HG03159 (cell line): ENCODE measurements around the gene SMYD5.
A peak's percentile ranks its signal among the peaks of the same experiment; 100 is the strongest.
"Not testable (repeated sequence)": the region's sequence is repeated elsewhere in the genome, so short reads cannot be mapped to it uniquely, and the experiment has no call there.

Source experiments
- ATAC-seq: cut with Tn5 transposase; IDR thresholded peaks from one replicate; pipeline ENCODE4 v1.9.1; 2021; ENCODE audit warnings: mild to moderate bottlenecking, moderate library complexity; ENCODE audit not compliant: unreplicated experiment

SMYD5 gene

DNA sequence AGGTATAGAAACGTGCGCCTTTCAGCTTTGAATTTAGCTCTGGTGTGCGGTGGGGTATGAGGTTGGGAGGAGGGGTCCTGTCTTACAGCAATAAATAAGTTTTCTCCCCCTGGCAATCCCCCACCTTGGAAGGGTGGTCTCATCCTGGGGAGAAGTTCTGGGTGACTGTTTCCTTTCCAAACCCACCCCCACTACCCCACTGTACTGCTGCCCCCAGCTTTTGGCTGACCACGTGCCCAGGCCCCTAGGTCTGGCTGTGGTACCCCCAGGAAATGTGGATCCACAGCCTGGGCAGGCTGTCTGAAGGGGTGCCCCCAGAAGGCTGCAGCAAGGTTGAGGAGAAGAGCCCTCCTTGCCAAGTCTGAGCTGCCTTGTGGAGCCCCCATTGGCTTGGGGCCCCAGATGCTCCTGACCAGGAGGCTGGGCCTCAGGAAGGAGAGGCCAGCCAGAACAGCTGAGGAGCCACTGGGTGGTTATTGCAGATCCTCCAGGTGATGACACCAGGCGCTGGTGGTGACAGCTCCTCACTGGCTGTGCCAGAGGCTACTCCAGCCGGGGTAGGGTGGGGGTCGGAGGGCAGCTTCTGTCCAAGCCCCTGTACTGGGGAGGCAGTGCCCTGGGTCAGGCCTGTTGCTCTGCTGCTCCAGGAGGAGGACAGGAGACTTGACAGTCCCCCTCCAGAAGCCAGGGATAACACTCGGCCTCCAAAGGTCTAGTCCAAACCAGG is 44.3 kb downstream of the SMYD5 start:
- ATAC-seq = no peak

DNA sequence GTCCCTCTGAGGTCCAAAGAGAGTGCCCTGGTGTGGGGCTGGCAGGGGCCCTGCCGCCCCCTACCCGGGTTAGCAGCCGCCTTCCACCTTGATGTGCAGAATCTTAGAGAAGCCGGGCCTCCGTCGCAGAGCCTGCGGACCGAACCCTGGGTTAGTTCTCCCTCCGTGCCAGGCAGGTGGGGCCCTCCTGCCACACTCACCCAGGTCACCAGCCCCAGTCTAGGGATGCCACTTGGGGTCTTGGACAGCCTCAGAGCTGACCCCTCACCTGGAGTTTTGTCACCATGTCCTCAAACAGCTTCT is 44.8 kb downstream of the SMYD5 start:
- ATAC-seq = no peak

DNA sequence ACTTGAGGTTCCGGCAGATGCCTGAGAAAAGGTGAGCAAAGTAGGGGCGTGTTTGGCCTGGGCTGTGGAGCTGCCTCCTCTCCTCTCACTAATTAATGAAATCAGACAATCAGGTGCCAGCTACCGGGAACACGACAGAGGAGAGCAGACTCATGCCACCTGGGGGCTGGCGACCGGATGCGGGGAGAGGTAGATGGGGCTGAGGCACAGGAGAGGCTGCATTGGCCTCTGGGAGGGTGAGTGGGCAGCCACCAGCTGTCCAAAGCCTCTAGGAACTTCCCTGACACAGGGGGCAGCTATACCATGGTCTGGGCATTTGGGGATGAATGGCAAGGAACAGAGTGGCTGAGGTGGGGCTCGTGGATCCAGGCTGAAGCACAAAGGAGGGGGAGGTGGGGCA is 45.2 kb downstream of the SMYD5 start:
- ATAC-seq = no peak

DNA sequence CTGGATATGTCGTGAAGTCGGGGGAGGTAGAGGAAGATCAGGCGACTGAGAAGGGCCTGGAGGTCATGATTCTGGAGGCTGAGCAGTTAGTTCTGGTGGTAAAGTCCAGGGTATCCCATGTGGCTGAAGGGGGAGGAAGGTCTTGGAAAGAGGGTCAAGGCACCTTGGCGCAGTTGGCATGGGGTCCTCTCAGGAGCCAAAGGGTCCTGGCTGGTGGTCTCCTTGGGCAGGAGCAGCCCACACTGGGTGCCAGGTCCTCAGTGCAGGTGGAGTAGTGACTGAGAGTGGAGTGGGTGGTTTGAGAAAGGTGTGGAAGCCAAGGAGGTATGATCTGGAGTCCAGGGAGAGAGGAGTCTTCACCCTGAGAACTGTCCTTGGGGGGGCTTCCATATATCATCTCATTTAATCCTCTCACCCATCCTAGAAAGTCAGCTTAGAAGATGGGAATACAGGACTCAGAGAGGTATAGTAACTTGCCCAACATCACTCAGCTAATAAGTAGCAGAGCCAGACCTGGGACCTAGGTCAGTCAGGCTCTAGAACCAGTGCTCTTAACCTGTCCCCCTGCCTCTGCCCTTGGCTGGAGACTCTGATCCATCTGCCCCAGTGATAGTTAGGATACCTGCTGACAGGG is 45.8 kb downstream of the SMYD5 start:
- no peak for ATAC-seq

DNA sequence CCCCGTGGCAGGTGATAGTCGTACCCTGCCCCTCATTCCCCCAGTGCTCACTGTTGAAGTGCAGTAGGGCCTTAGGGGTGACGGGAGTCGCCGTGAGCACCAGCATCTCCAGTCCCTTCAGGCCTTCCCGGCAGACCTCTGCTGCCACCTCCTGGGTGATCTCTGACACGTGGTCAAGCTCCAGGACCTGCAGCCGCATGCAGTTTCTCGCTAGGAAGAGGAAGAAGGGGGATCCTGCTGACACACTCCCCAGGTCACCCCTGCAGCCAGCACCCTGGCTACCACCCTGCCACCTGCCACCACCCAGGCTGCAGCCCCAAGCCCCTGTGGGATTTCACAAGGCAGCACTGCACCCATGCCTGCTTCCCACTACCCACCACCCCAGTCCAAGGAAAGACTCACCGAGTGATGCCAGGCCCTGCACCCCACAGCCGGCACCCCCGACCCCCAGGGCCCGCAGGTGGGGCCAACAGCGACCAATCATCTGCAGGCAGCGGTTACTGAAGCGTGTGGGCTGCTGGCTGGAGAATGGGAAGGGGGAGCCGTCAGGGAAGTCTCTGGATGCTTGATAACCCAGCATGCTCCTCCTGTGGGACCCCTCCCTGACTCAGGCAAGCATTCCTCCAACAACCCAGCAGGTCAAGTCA is 46.4 kb downstream of the SMYD5 start:
- no peak for ATAC-seq

DNA sequence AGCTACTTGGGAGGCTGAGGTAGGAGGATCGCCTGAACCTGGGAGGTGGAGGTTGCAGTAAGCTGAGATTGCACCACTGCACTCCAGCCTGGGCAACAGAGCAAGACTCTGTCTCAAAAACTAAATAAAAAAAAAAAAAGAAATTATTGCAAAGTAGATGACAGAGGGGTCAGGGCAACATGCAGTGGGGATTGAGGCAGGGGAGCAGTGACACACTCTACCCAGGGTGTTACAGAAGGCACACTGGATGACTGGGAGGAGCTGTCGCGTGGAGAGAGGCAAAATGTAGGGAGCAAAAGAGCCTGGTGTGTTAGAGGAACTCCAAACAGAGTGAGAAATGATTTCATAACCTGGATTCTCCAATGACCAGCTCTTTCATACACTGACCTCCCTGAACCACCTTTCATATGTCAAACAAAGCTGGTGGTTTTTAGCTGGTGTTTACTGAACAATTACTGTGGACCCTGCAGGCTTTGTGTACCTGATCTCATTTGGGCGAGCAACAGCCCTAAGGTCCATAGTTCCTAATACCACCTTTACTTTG is 48.1 kb downstream of the SMYD5 start:
- no peak for ATAC-seq

DNA sequence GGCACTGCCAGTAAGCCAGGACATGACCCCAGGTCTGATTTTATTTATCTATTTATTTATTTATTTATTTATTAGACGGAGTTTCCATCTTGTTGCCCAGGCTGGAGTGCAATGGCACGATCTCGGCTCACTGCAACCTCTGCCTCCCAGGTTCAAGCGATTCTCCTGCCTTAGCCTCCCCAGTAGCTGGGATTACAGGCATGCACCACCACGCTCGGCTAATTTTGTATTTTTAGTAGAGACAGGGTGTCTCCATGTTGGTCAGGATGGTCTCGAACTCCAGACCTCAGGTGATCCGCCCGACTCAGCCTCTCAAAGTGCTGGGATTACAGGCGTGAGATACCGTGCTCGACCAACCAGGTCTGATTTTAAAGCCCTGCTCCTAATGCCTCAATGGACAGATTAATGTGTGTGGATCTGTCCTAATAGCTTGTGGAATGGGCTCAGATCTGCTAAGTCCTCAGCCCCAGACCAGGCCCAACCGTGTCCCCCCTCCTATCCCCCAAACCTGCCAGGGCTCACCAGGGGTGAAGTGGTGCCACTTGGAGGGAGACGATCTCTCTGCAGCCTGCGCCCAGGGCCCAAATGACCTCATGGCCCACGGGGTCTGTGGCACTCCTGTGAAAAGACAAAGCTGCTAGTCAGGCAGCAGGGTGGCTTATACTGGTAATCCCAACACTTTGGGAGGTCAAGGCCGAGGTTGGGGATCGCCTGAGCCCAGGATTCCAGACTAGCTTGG is 48.8 kb downstream of the SMYD5 start:
- not testable (repeated sequence) for ATAC-seq

DNA sequence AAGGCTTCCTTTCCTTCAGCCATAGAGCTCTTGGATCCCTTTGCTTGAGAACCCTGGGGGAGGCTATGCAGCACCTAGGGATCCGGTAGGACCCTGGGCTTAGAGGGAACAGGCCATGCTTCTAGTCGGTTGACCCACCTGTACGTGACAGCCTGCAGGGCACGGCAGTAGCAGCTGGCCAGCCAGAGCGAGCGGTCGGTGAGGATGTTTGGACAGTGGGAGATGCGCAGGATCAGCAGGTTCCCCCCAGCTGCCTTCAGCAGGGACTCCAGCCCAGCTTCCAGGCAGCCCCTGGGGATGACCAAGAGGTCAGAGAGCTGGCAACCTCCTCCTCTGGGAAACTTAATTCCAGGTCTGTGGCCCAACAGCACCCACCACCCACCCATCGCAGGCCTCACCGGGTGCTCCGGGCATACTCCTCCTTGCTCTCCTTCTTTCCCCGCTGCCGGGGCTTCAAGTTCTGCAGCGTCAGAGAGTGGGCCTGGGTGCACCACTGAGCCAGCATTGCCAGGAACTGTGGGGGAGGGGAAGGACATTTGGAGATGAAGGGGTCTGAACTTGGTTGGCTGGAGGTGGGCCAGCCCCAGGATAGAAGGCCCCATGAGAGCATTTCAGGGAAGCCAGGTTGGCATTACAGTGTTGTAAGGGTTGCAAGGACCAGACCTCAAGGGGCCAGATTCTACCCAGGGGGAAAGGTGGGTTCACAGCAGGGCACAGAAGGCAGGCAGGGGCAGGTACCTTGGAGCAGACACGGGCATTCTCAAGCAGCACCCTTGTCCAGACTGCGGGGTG is 49.7 kb downstream of the SMYD5 start:
- no peak for ATAC-seq

DNA sequence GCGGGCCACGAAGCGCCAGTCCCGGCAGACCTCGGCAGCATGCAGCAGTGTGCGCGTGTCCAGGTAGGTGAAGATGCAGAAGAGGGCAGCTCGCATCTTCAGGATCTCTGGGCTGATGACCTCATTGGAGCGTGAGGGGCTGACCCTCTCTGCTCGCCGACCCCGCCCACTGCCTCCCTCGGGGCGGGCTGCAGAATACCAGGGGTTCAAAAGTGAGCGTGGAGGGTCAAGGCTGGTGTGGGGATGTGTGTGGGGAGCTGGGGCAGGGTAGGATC is 50.2 kb downstream of the SMYD5 start:
- no peak for ATAC-seq

DNA sequence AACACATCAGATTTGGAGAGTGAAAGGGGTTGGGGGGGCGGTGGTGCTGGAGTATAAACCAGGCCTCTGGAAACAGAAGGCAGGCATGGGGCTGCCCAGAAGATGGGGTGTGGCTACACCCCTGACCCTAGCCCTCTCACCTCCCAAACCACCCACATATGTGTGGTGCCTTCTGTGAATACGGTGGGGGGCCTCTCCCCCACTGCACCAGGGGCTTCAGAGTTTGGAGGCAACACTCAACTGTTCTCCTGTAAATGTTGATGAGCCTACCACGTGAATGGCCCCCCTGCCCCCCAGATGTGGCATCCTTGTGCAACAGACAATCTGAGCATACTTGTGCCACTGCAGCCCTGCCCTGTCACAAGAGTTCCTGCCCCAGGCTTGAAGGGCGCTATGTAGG is 50.7 kb downstream of the SMYD5 start:
- no peak for ATAC-seq

DNA sequence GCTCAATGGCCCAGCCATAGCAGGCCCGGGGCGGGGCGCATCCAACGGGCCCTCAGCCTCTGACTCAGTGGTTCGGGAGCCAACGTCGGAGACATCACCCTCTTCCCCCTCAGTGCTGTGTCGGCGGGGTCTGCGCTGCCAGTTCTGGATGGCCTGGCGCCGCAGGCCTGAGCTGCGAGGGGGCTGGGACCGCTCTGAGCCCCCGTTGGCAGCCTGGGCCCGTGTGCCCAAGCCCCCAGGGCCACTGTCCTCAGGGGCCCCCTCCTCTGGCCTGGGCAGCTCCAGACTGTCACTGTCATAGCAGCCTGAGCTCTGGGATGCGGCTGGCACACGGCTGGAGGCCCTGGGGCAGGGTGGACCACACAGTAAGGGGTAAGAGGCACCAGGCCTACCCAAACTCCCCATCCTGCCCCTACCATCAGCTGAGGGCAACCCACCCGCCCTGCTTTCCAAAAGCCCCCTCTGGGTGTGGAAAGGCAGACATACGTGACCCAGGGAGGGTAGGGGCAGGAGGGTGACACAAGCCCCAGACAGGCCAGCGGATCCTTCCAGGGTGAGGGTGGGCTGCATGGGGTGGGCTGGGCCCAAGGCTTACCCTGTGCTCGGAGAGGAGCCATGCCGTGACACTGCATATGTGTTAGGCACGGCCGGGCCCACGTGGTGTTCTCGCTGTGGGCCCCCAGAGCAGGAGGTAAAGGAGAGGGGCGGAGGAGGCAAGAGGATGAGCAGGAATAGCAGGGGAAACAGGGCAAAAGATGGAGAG is 51.4 kb downstream of the SMYD5 start:
- no peak for ATAC-seq

DNA sequence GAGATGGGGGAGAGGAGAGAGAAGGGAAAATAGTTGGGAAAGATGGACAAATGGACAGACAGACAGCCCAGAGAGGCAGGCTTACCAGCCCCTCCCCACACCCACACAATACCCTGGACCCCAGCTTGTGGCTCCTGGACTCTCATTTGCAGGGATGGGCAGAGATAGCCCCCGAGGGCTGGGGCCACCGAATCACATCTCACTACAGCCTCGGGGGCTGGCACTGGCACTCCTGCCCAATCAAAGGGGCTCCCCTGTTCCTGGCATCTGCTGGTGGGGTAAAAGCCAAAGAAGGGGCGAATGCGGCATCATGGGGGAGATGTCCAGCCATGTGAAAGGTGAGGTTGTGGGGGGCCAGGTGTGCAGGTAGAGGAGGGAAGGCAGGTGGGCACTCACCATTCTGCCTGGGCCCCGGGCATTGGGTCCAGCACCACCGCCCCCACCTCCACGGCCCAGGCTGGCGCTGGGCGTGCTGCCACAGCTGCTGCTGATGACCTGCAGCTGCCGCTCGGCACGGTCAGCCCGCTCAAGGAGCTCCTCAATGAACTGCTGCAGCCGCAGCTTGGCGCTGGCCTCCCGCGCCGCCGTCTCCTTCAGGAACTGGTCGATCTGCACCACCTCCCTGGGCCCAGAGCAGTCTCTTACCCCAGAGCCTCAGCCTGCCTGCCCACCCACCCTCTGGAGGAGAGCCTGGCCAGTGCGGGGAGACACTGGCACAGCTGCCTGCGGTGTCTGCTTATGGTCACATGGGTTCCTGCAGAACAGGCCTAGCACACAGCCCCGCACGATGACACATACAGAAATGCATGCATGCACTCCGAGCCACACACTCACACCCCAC is 52.2 kb downstream of the SMYD5 start:
- no peak for ATAC-seq

DNA sequence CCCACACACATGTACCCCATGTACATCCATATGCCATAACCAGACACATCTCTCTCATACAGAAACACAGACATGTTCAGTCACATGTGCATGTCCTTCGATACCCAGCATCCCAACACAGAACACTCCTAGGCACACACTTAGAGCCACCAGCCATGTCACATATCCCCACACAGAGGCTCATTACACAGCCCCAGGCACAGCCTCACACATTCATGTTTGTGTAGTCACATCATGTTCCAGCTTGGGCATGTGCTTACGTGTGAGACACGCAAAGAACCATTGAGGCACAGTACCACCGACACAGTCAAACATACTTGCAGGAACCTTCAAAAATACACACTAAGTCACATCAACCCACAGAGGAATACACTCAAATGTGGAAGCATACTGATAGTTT is 53.0 kb downstream of the SMYD5 start:
- ATAC-seq = no peak

DNA sequence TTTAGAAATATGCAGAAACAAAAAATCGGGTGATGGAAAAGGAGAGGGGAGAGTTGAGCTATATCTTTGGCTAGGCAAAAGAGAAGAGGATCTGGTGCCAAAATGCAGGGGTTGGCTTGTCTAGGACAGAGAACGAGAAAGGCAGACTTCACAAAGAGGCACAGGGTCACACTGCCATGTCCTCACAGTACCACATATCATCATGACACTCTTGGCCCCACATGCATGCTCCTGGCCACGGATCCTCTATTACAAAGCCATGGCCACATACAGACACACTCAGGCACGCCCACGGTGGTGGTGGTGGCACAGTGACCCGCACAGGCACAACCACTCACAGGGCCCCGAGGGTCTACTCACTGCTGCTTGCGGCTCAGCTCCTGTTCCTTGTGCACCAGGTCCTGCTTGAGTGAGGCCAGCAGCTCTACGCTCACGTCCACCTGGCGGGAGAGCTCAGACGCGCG is 54.4 kb downstream of the SMYD5 start:
- ATAC-seq = no peak

DNA sequence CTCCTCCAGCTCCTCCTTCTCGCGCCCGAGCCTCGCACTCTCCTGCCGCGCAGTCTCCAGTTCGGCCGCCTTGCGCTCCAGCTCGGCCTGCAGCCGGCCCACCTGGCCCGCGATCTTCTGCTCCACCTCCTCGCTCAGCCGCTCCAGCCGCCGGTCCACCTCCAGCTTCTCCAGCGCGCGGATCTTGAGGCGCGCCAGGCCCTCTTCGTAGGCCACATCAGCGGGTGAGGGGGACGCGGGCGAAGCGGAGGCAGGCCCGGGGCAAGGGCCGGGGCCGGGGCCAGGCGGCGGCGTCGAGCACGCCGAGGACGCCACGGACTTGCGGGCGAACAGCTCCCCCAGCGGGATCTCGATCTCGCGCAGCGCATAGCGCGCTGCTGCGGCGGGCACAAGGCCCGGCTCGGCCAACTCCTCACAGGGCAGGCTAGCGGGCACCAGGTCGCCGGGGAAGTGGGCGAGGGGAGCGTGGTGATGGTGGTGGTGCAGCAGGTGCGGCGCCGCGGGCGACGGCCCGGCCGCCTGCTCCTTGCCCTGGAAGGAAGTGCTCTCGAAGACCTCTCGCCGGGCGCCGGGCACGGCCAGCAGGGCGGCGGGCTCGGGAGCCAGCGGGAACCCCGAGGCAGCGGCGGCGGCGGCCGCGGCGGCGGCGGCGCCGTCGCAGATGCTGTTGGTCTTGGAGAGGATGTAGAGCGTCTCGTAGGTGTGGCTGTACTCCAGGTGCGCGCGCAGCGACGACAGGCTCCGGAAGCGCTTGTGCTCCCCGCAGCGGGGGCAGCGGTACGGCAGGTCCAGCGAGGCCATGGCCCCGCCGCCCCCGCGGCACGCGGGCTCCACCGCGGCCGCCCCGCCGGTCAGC is 55.0 kb downstream of the SMYD5 start:
- ATAC-seq = peak; percentile 67

DNA sequence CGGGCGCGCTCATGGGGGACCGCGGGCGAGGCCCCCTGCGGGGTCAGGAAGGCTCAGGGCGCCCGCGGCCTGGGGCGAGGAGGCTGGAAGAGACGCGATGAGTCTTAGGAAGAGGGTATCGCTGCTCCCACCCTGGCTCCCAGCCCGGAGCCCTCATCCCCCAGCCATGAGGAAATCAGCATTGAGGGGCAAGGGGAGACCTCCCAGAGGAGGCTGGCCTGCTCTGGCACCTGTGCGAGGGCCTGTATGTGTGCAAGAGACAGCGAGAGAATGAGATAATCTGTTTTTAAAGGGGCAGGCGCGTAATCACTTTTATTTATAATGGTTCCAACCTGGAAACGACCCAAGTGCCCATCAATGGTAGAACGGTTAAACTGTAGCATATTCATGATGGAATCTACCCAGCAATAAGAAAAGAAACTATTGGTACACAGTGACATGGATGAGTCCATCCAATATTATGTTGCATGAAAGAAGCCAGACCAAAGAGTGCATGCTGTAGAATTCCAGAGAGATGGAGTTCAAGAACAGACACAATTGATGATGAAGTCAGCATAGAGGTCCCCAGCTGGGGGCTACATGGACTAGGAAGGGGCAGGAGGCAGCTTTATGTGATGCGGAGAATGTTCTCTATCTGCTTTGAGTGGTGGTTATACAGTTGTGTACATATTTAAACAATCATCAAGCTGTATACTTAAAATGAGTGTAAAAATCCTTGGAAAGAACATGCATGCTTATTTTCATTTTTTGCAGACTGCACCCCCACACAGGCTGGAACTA is 55.8 kb downstream of the SMYD5 start:
- ATAC-seq = peak; percentile 7

DNA sequence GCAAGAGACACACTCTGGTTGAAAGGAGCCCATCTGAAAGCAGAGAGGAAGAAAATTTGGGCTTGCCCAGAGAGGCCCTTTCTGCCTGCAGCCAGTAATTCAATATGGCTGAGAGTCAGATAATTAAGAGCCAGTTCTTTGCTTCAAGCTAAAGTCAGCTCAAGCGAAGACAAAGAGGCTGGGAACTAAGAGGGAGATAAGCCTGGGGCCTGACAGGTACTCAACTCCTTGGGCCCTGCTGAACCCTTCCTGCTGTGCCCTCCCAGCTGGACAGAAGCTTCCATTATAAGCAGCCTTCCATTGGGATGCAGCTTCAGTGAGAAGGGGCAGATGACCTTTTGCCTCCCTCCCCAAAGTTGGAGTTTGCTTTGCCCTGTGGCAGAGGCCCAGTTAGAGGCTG is 58.2 kb downstream of the SMYD5 start:
- ATAC-seq = no peak
